Fibroblast of lung (primary cell): ENCODE measurements around the gene LRCH2. TPM values are rescaled to one million over a fixed set of nuclear protein-coding genes. Genes with fewer than 3 reads are reported as not detected.

Experiments used
- DNase-seq, 2 donors: peaks; one replicate each; pipeline versions ENCODE4 v3.0.0 to v3.0.0-alpha.2; 2010; ENCODE audit warnings: low read depth in 2 of 2
- H2AFZ ChIP-seq: 2 replicates; pipeline ENCODE4 v1.5.1; 2012; ENCODE audit warnings: low read length, control low read depth, inconsistent platforms
- H3K27ac ChIP-seq: 2 replicates; pipeline ENCODE4 v1.5.1; 2011; ENCODE audit warnings: low read length, control low read depth; ENCODE audit not compliant: insufficient read depth
- H3K27me3 ChIP-seq: 2 replicates; pipeline ENCODE4 v1.5.1; 2011; ENCODE audit warnings: mild to moderate bottlenecking, low read length; ENCODE audit not compliant: control insufficient read depth, insufficient read depth
- H3K36me3 ChIP-seq: 2 replicates; pipeline ENCODE4 v1.5.1; 2011; ENCODE audit warnings: low read length; ENCODE audit not compliant: control insufficient read depth, insufficient read depth
- H3K4me1 ChIP-seq: 2 replicates; pipeline ENCODE4 v1.5.1; 2011; ENCODE audit warnings: low read length; ENCODE audit not compliant: control insufficient read depth, insufficient read depth; ENCODE audit errors: extremely low read depth
- H3K4me2 ChIP-seq: 2 replicates; pipeline ENCODE4 v1.5.1; 2011; ENCODE audit warnings: low read length, control low read depth; ENCODE audit not compliant: insufficient read depth; ENCODE audit errors: extremely low read depth
- H3K4me3 ChIP-seq, 4 experiments: fragments of 200-600 bp in 1 of 4; sonication (generic) in 1 of 4; replicated peaks in 1 of 4; 2 replicates each; pipeline ENCODE4 v1.5.1; 2011 to 2016; ENCODE audit warnings: low read length in 4 of 4, low read depth in 3 of 4, mild to moderate bottlenecking in 3 of 4, control low read depth in 2 of 4, inconsistent platforms in 1 of 4, mixed read lengths in 1 of 4; ENCODE audit not compliant: insufficient read depth in 1 of 4; ENCODE audit errors: control extremely low read depth in 1 of 4
- H3K79me2 ChIP-seq: 2 replicates; pipeline ENCODE4 v1.5.1; 2012; ENCODE audit warnings: mild to moderate bottlenecking, low read length, inconsistent platforms; ENCODE audit not compliant: control insufficient read depth, insufficient read depth
- H3K9ac ChIP-seq: 2 replicates; pipeline ENCODE4 v1.5.1; 2011; ENCODE audit warnings: mild to moderate bottlenecking, low read length, control low read depth; ENCODE audit not compliant: insufficient read depth
- H3K9me3 ChIP-seq: 2 replicates; pipeline ENCODE4 v1.5.1; 2012; ENCODE audit warnings: low read depth, low read length; ENCODE audit not compliant: control insufficient read depth, insufficient read depth
- H4K20me1 ChIP-seq: 2 replicates; pipeline ENCODE4 v1.5.1; 2011; ENCODE audit warnings: low read length; ENCODE audit not compliant: control insufficient read depth, insufficient read depth; ENCODE audit errors: extremely low read depth
- CTCF ChIP-seq, 2 donors: IDR thresholded peaks in 1 of 2; conservative IDR thresholded peaks in 1 of 2; 1 replicate in 1 of 2; 2 replicates in 1 of 2; pipeline ENCODE4 v1.5.1; 2011 to 2012; ENCODE audit warnings: low read length in 2 of 2, control low read depth in 1 of 2, inconsistent platforms in 1 of 2, low read depth in 1 of 2, mild to moderate bottlenecking in 1 of 2
- EZH2 ChIP-seq: IDR thresholded peaks from 2 replicates; pipeline ENCODE4 v1.5.1; 2012; ENCODE audit warnings: low read length, control low read depth, mild to moderate bottlenecking; ENCODE audit errors: missing control alignments
- polyA plus RNA-seq, 2 donors: library from polyadenylated mRNA; depleted of rRNA in 1 of 2; stranded (reverse) in 1 of 2; unstranded in 1 of 2; fragments of >200 nt; gene quantifications; 2 replicates each; pipeline ENCODE4 v1.2.1, GENCODE V29; 2011 to 2012; ENCODE audit warnings: missing spikeins in 1 of 2
- total RNA-seq: library from RNA; depleted of rRNA; stranded (reverse); fragments of >200 nt; gene quantifications from 2 replicates; pipeline ENCODE4 v1.2.1, GENCODE V29; 2014

The LRCH2 gene
- total and polyA plus RNA-seq, 2 donors (not counting 1 experiment from before 2014, with no cell fraction given) = 7.9 to 19.5 TPM

GRCh38 chrX:115183980-115184379 lies 49.9 kb downstream of the LRCH2 start:
- H3K9ac ChIP-seq = no peak overlapping the region
- no peak overlapping the region for H3K4me2 ChIP-seq
- H3K4me3 ChIP-seq = no peak overlapping the region
- H3K36me3 ChIP-seq = no peaks in the 10 kb centered on the region
- no peak overlapping the region for H3K27ac ChIP-seq
- peak in 1 of 2 donors; percentile 58 for DNase-seq
- no peak for TF ChIP-seq EZH2
- no peaks in the 10 kb centered on the region for H3K27me3 ChIP-seq
- H3K79me2 ChIP-seq = no peaks in the 10 kb centered on the region
- H3K4me1 ChIP-seq = no peaks in the 10 kb centered on the region
- no peak overlapping the region for H2AFZ ChIP-seq
- no peaks in the 10 kb centered on the region for H3K9me3 ChIP-seq
- H4K20me1 ChIP-seq = no peaks in the 10 kb centered on the region

GRCh38 chrX:115178473-115178872 lies 55.4 kb downstream of the LRCH2 start:
- no peak for TF ChIP-seq EZH2
- TF ChIP-seq CTCF (conservative IDR thresholded peaks at IDR 0.05 in 1 of 2, IDR thresholded peaks at IDR 0.05 in 1 of 2; ENCODE audit: low read depth in 1 of 2, low read length in 2 of 2) = no peak

GRCh38 chrX:115177932-115178331 lies 56.0 kb downstream of the LRCH2 start:
- H4K20me1 ChIP-seq = no peaks in the 10 kb centered on the region
- H3K9me3 ChIP-seq = no peaks in the 10 kb centered on the region
- DNase-seq = peak; percentile 15 to 20
- H3K79me2 ChIP-seq = no peaks in the 10 kb centered on the region
- no peak overlapping the region for H3K27ac ChIP-seq
- no peaks in the 10 kb centered on the region for H3K36me3 ChIP-seq
- no peak overlapping the region for H3K4me2 ChIP-seq
- H2AFZ ChIP-seq = no peak overlapping the region
- no peaks in the 10 kb centered on the region for H3K27me3 ChIP-seq
- TF ChIP-seq CTCF (conservative IDR thresholded peaks at IDR 0.05 in 1 of 2, IDR thresholded peaks at IDR 0.05 in 1 of 2; ENCODE audit: low read depth in 1 of 2, low read length in 2 of 2) = no peak
- TF ChIP-seq EZH2 = no peak
- no peaks in the 10 kb centered on the region for H3K4me1 ChIP-seq
- H3K4me3 ChIP-seq = no peak overlapping the region
- H3K9ac ChIP-seq = no peak overlapping the region

More at GRCh38 chrX:115178473-115178872, 55.4 kb downstream of the LRCH2 start:
- no peak overlapping the region for H3K27ac ChIP-seq
- H2AFZ ChIP-seq = no peak overlapping the region
- H3K4me3 ChIP-seq = no peak overlapping the region
- H3K9me3 ChIP-seq = no peaks in the 10 kb centered on the region
- no peaks in the 10 kb centered on the region for H4K20me1 ChIP-seq
- no peaks in the 10 kb centered on the region for H3K4me1 ChIP-seq
- DNase-seq = no peak
- H3K4me2 ChIP-seq = no peak overlapping the region
- no peak overlapping the region for H3K9ac ChIP-seq
- H3K79me2 ChIP-seq = no peaks in the 10 kb centered on the region
- H3K27me3 ChIP-seq = no peaks in the 10 kb centered on the region
- no peaks in the 10 kb centered on the region for H3K36me3 ChIP-seq
